D721Med (cell line): Measurements from ENCODE around the gene ELN.

Source experiments
- DNase-seq: peaks from one replicate; pipeline ENCODE4 v3.0.0; 2011; ENCODE audit warnings: low spot score; ENCODE audit not compliant: insufficient read length
- FAIRE-seq: peaks from 2 replicates; lab custom pipeline; 2011; peaks lifted over from hg19 to GRCh38; lab: Jason Lieb, UNC
- TF ChIP-seq, protein P1 (sequence below): IDR thresholded peaks from 2 replicates; pipeline ENCODE4 v1.5.1; 2012; ENCODE audit warnings: mild to moderate bottlenecking, control low read depth; ENCODE audit not compliant: insufficient read depth; ENCODE audit errors: missing control alignments

Gene ELN

DNA sequence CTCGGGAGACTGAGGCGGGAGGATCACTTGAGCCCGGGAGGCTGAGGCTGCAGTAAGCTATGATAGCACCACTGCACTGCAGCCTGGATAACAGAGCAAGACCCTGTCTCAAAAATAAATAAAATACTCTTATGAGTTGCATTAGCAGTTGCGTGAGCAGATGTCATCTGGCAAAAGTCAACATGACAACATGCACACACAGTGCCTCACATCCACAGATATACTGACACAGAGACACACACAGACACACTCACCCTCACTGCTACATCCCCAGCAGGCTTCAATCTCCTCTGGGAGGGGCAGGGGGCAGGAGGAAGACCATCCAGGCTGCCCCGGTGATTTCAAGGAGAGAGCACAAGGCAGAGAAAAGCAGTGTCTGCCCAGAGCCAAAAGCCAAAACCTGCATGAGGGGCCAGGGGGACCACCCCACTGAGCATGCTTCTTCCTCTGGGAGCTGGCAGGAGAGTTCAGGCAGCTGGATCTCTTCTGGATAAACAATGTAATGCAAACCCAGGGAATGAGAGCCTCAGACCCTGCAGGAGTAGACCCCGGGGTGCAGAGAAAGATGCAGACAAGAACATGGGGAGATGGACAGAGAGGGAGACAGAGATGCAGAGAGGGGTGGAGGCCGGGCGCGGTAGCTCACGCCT lies 9.6 kb upstream of the ELN start:
- TF ChIP-seq, protein P1, sequence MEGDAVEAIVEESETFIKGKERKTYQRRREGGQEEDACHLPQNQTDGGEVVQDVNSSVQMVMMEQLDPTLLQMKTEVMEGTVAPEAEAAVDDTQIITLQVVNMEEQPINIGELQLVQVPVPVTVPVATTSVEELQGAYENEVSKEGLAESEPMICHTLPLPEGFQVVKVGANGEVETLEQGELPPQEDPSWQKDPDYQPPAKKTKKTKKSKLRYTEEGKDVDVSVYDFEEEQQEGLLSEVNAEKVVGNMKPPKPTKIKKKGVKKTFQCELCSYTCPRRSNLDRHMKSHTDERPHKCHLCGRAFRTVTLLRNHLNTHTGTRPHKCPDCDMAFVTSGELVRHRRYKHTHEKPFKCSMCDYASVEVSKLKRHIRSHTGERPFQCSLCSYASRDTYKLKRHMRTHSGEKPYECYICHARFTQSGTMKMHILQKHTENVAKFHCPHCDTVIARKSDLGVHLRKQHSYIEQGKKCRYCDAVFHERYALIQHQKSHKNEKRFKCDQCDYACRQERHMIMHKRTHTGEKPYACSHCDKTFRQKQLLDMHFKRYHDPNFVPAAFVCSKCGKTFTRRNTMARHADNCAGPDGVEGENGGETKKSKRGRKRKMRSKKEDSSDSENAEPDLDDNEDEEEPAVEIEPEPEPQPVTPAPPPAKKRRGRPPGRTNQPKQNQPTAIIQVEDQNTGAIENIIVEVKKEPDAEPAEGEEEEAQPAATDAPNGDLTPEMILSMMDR: no peak
- DNase-seq: no peak
- FAIRE-seq: no peak

DNA sequence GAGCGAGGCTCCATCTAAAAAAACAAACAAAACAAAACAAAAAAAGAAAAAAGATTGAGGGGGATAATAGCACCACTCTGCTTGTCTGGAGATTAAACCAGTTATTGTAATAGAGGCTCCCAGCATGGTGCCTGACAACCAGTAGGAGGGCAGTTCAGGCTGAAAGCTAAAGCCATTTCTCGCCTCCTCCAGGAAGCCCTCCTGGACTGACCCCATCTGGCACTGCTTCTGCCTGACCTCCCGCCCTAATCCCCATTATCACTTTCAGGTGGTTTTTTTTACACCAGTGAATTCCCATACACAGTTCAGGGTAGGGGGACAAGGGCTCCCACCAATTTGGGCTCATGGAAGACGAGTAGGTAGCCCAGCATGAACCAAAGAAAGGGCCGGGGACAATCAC lies 8.8 kb upstream of the ELN start:
- TF ChIP-seq, protein P1: no peak
- FAIRE-seq (no peak), DNase-seq (no peak)

DNA sequence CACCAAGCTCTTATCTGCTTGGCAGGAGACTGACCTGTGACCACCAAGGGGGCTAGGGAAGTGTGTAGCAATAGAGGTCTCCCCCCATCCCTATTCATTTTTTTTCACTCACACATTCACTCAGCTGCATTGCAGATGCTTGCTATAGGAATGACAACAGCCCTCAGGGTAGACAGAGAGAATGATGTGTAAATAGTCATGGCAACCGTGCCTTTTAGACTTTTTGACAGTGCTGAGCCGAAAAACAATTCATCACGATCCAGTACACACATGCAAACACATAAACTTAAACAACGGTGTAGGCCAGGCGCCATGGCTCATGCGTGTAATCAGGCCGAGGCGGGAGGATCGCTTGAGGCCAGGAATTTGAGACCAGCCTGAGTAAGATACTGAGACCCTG lies 7.6 kb upstream of the ELN start:
- DNase-seq: no peak
- FAIRE-seq: no peak

DNA sequence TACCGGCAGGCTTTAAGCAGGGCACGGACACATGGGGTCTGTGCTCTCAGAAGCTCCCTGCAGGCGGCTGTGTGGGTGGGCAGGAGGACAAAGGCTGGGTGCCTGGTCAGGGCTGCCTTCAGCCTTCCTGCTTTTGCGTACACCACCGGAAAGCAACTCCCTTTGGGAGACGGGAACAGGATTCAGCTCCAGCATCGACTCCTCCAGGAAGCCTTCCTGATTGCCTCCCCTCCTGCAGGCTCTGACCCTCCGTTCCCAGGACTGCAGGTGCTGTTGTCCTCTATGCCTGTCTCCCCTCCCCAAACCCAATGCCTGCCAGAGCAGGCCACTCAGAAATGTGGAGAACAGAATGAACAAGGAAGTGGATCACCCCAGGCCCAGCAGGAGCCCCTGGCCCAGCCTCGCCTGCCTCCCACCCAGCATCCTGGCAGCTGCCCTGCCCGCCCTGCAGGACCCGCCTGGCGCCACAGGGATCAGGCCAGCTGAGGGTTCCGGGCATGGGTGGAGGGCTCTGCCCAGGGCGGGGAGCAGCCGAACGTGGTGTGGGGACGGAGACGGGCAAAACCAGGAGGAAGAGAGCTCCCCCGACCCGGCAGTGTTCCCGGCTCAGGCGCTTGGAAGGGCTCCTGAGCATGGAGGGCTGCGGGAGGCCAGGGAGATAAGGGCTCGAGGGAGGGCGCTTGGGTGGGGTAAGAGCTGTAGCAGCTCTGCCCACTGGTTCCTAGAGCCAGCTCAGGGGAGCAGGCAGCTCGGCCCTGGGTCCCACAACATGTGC lies 6.2 kb upstream of the ELN start:
- TF ChIP-seq, protein P1: no peak
- no peak for FAIRE-seq
- no peak for DNase-seq

More for the DNA sequence above, 7.6 kb upstream of the ELN start:
- TF ChIP-seq, protein P1: no peak

DNA sequence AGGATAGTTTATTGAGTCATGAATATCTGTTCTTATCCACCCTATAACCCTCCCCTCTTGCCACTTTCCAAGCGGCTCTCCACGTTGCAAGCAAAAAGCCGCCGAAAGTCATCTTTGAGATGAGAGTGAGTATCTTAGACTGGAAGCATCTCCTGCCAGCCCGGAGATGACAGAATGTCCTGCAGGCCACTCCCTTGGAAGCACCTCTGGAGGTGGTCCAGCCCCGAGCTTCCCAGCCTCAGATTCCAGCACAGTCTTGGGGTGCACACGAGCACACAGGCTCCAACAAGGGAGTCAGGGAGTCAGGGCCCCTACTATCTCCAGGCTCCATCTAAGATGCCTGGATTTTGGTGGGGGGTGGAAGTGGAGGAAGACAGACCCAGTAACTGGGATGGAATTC lies 5.5 kb upstream of the ELN start:
- FAIRE-seq: no peak
- DNase-seq: no peak
- TF ChIP-seq, protein P1: no peak

DNA sequence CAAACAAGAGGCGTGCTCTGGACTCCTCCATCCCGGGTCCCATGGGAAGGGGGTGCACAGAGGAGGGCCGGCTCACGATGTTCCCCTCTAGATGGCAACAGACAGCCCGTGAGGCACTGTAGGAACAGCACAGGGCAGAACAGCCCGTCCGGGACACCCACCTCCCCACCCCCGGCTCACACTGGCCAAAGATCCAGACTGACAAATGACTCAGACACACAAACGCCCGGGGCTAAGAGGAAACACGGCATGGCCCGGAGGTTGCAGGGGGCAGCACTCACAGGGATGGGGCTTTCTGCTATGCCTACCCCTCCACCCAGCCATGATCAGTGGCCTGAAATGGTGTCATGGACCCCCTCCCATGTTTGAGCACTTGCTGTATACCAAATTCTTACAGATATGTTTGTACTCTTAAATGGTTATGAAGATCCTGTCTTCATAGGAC lies 4.9 kb upstream of the ELN start:
- TF ChIP-seq, protein P1: no peak
- no peak for FAIRE-seq
- no peak for DNase-seq

DNA sequence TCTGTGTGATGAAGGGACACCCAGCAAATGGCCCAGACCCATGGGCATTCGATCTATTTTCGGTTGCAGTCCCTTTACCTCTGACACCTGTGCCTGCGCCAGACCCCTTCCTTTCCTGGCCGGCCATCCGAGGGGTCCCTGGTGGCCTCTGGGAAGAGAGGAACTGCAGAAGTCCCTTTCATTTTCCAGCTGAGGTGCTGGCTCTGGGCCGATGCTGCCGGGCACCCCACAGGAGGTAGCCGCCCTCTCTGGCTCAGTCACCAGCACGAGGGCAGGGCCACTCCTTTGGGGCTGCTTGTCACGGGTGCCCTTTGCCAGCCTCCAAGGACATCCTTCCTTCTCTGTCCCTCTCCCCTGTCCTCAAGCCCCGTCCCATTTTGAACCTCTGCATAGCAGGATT lies 4.2 kb upstream of the ELN start:
- TF ChIP-seq, protein P1: no peak
- FAIRE-seq: no peak
- no peak for DNase-seq
